Cerebellar nuclear complex (tissue), 1 donor: ENCODE results near the gene SKIL.
"Not testable (repeated sequence)": the region's sequence is repeated elsewhere in the genome, so short reads cannot be mapped to it uniquely, and the experiment has no call there.

Experiments
- DNase-seq, 2 experiments: peaks; one replicate each; lab custom pipeline; 2025; lab: John Stamatoyannopoulos, UW

The SKIL gene

GRCh38 chr3:170357176-170358041 lies at the start of gene SKIL:
Gene SKIL (plus strand): TSS chr3:170357715. CDS start chr3:170360332, 2,617 bp downstream.
- peak; percentile 29 to 63 for DNase-seq

DNA sequence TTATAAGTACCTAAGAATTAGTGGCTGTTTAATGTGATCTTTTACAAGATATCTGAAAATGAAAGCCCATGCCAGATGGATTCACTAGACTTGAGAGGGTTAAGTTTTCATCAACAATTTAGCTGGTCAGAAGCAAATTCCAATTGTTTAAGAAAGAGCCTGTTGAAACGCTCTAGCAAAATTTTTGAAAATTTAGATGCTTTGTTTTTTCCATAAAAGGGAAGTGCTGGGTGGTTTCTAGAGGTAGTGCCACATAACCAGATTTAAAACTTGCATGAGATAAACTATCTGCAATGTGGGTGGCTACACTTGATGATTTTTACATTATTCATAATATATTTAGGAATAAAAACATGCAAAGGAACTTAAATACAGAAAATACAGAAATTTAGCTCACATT lies 48.5 kb upstream of the SKIL start:
- DNase-seq, result no peak

DNA sequence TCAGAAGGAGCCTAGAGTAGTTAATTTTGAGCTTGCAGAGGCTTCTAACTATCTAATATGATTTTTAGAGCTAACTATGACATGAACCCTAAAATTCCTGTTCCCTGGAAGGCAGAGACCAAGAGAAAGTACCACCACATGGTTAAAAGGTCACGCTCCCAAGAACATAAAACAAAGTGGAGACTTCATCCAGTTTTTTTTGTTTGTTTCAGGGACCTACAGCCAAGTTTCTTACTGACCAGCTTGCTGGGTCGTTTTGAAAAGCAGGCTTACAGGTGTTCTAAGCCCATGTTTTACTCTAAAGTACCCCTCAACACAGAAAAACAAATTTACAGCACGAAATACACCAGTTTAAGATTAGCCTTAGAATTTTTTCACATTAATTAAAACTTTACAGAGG lies 39.6 kb upstream of the SKIL start:
- no peak for DNase-seq

- no peak for DNase-seq
These were observed 36.9 kb upstream of the SKIL start for GRCh38 chr3:170320461-170321121.

DNA sequence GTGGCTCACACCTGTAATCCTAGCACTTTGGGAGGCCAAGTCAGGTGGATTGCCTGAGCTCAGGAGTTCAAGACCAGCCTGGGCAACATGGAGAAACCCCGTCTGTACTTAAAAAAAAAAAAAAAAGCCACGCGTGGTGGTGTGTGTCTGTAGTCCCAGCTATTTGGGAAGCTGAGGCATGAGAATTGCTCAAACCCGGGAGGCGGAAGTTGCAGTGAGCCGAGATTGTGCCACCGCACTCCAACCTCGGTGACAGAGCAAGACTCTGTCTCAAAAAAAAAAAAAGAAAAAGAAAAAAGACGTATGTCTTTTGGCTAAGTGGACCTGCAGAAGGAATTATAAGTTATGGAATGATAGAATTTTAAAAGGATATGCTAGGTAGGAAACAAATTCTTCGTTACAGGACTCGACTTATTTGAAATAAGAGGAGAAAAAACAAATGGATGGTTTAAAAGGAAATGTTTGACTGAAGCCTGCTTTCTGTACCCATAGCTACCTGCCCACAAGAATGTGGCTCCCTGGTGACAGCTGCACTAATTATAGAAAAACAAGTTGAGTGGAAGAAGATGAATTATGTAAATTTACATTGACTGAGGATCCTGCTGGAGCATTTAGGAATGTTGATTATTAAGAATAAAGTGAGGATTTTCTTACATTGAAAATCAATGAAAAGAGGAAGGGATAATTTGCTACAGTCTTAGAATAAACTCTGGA lies 36.0 kb upstream of the SKIL start:
- no peak for DNase-seq

- DNase-seq, result no peak
These were observed 34.8 kb upstream of the SKIL start for GRCh38 chr3:170322566-170323269.

DNA sequence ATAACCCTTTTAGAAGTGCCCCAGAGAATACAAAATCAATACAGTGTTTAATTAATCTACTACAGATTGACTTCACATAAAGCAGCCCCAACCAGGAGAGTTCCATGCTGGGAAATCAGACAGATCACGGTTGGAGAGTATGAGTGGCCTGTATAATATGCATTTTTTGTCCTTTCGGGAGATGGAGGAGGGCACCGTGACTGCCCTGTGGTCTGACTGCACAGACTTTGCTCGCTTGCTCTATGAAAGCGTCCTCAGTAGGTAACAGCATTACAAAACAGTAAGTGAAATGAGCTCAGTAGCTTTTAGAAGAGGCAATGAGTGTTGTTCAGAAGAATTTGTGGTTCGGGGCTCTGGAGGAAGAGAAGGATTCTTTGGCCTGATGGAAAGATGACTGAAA lies 34.2 kb upstream of the SKIL start:
- DNase-seq, result no peak

DNA sequence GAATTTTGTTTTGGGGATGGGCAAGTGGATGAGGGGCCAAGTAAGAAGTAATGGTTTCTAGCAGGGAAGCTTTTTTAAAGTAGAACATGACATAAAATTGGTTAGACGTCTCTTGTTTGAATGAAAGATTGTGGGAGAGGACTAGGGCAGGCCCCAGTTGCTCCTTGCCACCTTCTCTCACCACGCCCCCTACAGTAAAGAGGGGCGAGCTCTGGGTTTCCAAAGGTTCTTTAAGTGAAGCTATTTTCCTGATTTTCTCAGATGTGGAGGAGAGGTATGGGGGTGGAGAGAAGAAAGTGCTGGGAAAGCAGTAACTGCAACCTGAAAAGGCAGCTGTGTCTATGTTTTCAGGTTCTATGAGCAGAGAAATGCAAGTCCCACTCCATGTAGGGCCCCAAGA lies 32.6 kb upstream of the SKIL start:
- no peak for DNase-seq

DNA sequence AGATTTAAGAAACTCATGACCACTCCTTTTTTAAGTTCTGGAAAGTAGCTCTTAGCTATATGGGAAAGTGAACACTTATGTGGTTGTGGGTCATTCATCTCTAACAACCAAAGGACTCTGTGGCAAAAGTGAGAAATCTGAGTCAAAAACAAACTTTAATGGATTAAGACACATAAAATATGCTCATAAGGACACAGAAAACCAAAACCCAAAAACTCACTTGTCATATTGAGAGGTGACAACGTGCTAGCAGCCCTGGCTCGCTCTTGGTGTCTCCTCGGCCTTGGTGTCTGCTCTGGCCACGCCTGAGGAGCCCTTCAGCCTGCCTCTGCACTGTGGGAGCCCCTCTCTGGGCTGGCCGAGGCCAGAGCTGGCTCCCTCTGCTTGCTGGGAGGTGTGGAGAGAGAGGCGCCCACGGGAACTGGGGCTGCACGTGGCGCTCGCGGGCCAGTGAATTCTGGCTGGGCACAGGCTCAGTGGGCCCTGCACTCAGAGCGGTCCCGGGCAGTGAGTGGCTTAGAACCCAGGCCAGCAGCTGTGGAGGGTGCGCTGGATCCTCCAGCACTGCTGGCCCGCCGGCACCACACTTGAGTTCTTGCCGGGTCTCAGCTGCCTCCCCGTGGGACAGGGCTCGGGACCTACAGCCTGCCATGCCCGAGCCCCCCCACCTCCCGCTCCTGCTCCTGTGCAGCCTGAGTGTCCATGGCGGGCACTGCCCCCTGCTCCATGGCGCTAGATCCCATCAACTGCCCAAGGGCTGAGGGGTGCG lies 30.3 kb upstream of the SKIL start:
- DNase-seq, result no peak

- DNase-seq, result not testable (repeated sequence)
These were observed 29.5 kb upstream of the SKIL start for GRCh38 chr3:170327868-170328548.

- no peak for DNase-seq
These were observed 27.1 kb upstream of the SKIL start for GRCh38 chr3:170330366-170330765.

DNA sequence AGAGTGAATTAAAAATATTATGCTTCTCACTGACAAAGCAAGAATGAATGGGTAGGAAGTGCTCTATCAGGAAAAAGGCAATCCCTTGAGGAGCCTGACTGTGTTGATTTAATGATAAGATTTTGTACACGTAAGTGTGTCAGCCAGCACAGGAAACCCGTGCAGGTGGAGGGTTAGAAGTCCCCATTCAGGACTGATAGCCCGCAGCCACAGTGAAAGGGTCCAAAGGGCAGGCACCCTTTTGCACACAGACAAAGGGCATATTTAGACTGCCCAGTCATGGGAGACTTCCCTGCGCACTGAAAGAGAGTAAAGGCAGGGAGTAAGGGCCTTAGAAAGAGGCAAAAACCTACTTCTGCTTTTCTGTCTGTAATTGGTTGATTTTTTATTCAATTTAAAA lies 26.4 kb upstream of the SKIL start:
- no peak for DNase-seq

GRCh38 chr3:170337420-170337819 lies 20.1 kb upstream of the SKIL start:
- no peak for DNase-seq

- DNase-seq, result no peak
These were observed 18.7 kb upstream of the SKIL start for GRCh38 chr3:170338690-170339340.

GRCh38 chr3:170342273-170342672 lies 15.2 kb upstream of the SKIL start:
- DNase-seq, result not testable (repeated sequence)

DNA sequence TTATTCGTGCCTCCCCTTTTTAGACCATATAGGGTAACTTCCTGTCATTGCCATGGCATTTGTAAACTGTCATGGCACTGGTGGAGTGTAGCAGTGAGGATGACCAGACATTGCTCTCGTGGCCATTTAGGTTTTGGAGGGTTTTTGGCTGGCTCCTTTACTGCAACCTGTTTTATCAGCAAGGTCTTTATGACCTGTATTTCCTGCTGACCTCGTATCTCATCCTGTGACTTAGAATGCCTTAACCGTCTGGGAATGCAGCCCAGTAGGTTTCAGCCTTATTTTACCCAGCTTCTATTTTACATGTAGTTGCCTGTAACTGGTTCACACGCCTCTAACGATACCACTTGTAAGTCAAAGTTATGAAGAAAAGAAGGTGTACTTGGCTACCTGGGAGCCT lies 13.7 kb upstream of the SKIL start:
- not testable (repeated sequence) for DNase-seq

DNA sequence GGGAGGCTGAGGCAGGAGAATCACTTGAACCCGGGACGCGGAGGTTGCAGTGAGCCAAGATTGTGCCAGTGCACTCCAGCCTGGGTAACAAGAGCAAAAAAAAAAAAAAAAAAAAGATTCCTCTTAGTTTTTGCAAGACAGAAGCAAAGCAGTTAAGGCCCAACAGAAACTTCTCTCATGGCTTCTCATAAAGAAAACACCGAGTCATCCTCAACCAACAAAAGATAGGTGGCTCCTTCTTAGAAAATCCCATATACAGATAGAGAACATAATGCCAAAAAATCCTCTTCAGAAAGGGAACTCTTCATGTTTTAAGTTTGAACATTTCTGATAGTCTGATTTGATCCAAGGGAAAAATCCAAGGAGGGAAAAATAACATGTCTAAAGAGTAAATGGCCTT lies 12.5 kb upstream of the SKIL start:
- DNase-seq, result no peak

GRCh38 chr3:170346481-170347392 lies 10.8 kb upstream of the SKIL start:
- DNase-seq, result no peak
